NCI-H187 (cell line): ENCODE results near the gene SLC35E2B.

Source experiments
- DNase-seq, 2 experiments: peaks; one replicate each; lab custom pipeline; 2025; lab: John Stamatoyannopoulos, UW

Gene SLC35E2B

GRCh38 chr1:1609822-1610485 is 82.6 kb downstream of the SLC35E2B start:
- DNase-seq = no peak
